SK-N-SH treated with all-trans-retinoic acid at 6 μM for 48 hours (cell line): ENCODE measurements around the gene CCDC182.

Experiments
- ATAC-seq: fragments of 200-7000 bp; cut with Tn5 transposase; 3 replicates; pipeline ENCODE4 v1.9.1; 2020; ENCODE audit warnings: mild to moderate bottlenecking, moderate library complexity
- ARNTL ChIP-seq: fragments of 450-650 bp; formaldehyde crosslinking; IDR thresholded peaks from 2 replicates; pipeline ENCODE4 v1.5.0; 2020; ENCODE audit warnings: low read depth, mild to moderate bottlenecking, moderate library complexity, borderline replicate concordance
- BACH2 ChIP-seq: fragments of 250-450 bp; sonication (Bioruptor Pico); IDR thresholded peaks from 2 replicates; pipeline ENCODE4 v1.9.0; 2021; ENCODE audit warnings: mild to moderate bottlenecking, borderline replicate concordance
- CSDC2 ChIP-seq: fragments of 250-450 bp; sonication (Bioruptor Pico); IDR thresholded peaks from 2 replicates; pipeline ENCODE4 v1.5.0; 2020; ENCODE audit warnings: mild to moderate bottlenecking, moderate library complexity
- ESRRG ChIP-seq: fragments of 250-450 bp; sonication (Bioruptor Pico); IDR thresholded peaks from 2 replicates; pipeline ENCODE4 v1.6.1; 2021; ENCODE audit warnings: mild to moderate bottlenecking
- GLIS3 ChIP-seq: fragments of 250-450 bp; sonication (Bioruptor Pico); IDR thresholded peaks from 2 replicates; pipeline ENCODE4 v1.5.0; 2020; ENCODE audit warnings: mild to moderate bottlenecking, moderate library complexity
- ISL1 ChIP-seq: fragments of 250-450 bp; sonication (Bioruptor Pico); IDR thresholded peaks from 2 replicates; pipeline ENCODE4 v2.1.2; 2022; ENCODE audit warnings: mild to moderate bottlenecking, moderate library complexity
- OSR1 ChIP-seq: fragments of 250-450 bp; sonication (Bioruptor Pico); IDR thresholded peaks from 2 replicates; pipeline ENCODE4 v1.8.0; 2022; ENCODE audit warnings: moderate library complexity, mild to moderate bottlenecking, inconsistent platforms
- PPARA ChIP-seq: fragments of 250-450 bp; sonication (Bioruptor Pico); IDR thresholded peaks from 2 replicates; pipeline ENCODE4 v1.5.0; 2020; ENCODE audit warnings: mild to moderate bottlenecking, borderline replicate concordance
- SNAI2 ChIP-seq: fragments of 250-450 bp; sonication (Bioruptor Pico); IDR thresholded peaks from 2 replicates; pipeline ENCODE4 v1.5.0; 2020; ENCODE audit warnings: mild to moderate bottlenecking, moderate library complexity
- TCF4 ChIP-seq: fragments of 250-450 bp; sonication (Bioruptor Pico); IDR thresholded peaks from 2 replicates; pipeline ENCODE4 v1.8.0; 2021; ENCODE audit warnings: mild to moderate bottlenecking, moderate library complexity, borderline replicate concordance
- TOX ChIP-seq: fragments of 250-450 bp; sonication (Bioruptor Pico); IDR thresholded peaks from 2 replicates; pipeline ENCODE4 v1.8.0; 2021; ENCODE audit warnings: mild to moderate bottlenecking, moderate library complexity, borderline replicate concordance
- ZC3H10 ChIP-seq: fragments of 250-450 bp; sonication (Bioruptor Pico); IDR thresholded peaks from 2 replicates; pipeline ENCODE4 v1.5.1; 2021; ENCODE audit warnings: mild to moderate bottlenecking, moderate library complexity
- ZFP3 ChIP-seq: fragments of 250-450 bp; sonication (Bioruptor Pico); IDR thresholded peaks from 2 replicates; pipeline ENCODE4 v1.5.0; 2020; ENCODE audit warnings: mild to moderate bottlenecking, moderate library complexity
- ZFP30 ChIP-seq: fragments of 450-650 bp; formaldehyde crosslinking; IDR thresholded peaks from 2 replicates; pipeline ENCODE4 v1.5.0; 2022; ENCODE audit warnings: mild to moderate bottlenecking, moderate library complexity
- ZNF565 ChIP-seq: fragments of 450-650 bp; formaldehyde crosslinking; conservative IDR thresholded peaks from 2 replicates; pipeline ENCODE4 v1.5.0; 2020; ENCODE audit warnings: low read depth, mild to moderate bottlenecking, moderate library complexity
- ZNF70 ChIP-seq: fragments of 450-650 bp; formaldehyde crosslinking; IDR thresholded peaks from 2 replicates; pipeline ENCODE4 v1.5.0; 2020; ENCODE audit warnings: mild to moderate bottlenecking, moderate library complexity
- ZNF8 ChIP-seq: fragments of 450-650 bp; formaldehyde crosslinking; IDR thresholded peaks from 2 replicates; pipeline ENCODE4 v1.5.0; 2020; ENCODE audit warnings: mild to moderate bottlenecking, moderate library complexity
- TF ChIP-seq, protein P1 (sequence below): fragments of 250-450 bp; sonication (Bioruptor Pico); IDR thresholded peaks from 2 replicates; pipeline ENCODE4 v1.8.0; 2021; ENCODE audit warnings: low read depth, mild to moderate bottlenecking, moderate library complexity, borderline replicate concordance
- TF ChIP-seq, protein P2 (sequence below): fragments of 250-450 bp; sonication (Bioruptor Pico); IDR thresholded peaks from 2 replicates; pipeline ENCODE4 v1.5.1; 2020; ENCODE audit warnings: low read depth, mild to moderate bottlenecking, moderate library complexity
- TF ChIP-seq, protein P3 (sequence below): fragments of 250-450 bp; sonication (Bioruptor Pico); IDR thresholded peaks from 2 replicates; pipeline ENCODE4 v1.5.0; 2020; ENCODE audit warnings: mild to moderate bottlenecking, moderate library complexity
- TF ChIP-seq, protein P4 (sequence below): fragments of 250-450 bp; sonication (Bioruptor Pico); IDR thresholded peaks from 2 replicates; pipeline ENCODE4 v1.8.0; 2020; ENCODE audit warnings: mild to moderate bottlenecking, moderate library complexity, borderline replicate concordance

CCDC182 gene

DNA sequence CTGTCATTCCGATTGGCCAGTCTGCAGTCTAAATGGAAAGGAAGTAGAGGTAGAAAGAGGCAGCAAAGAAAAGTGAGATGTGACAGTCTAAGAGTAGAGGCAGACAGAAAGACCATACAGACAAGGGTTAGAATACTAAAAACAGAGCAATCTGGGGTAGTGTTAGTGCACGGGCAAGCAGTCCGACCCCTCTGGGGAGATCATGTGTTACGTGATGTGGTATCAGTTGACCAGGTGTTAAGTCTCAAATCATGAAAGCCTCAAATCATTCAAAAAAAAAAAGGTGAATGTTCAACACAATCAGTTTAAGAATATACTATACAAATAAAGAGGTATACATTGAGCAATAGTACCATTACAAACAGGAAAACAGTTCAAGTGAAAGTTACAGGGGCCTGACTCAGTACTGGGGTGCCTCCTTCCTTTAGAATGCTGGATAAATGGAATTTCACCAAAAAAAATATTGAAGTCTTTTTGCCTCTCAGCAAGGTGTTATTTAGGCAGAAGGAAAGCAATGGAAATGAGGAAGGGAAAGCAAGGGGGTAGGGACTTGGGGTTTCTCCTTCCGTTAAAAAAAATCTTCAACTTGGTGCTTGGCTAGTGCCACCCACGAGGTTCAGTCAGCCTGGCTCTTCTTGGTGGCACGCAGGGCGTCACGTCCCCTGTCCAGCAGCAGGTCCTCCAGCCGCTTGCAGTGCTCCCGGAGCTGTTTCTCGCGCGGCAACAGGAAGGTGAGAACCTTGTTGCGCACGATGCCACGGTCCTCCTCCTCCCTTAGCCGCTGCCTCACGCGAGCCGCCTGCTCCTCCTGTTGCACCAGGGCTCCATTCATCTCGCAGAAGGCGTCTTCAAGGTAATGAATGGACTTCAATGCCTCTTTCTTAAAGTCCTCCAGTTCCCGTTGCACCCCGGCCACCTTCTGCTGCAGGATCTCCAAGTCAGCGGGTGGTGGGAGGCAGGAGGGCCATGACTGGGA, 616 bp downstream of the CCDC182 start:
- ATAC-seq: no peak
- TF ChIP-seq TOX (CRISPR knock-in tag) (no peak), ZNF70 (CRISPR knock-in tag) (no peak), BACH2 (CRISPR knock-in tag) (no peak), TCF4 (CRISPR knock-in tag) (no peak), ZFP3 (CRISPR knock-in tag) (no peak), OSR1 (CRISPR knock-in tag) (no peak), CSDC2 (CRISPR knock-in tag) (no peak), GLIS3 (CRISPR knock-in tag) (no peak), ESRRG (CRISPR knock-in tag) (no peak), PPARA (CRISPR knock-in tag) (no peak), ZC3H10 (CRISPR knock-in tag) (no peak), ARNTL (CRISPR knock-in tag) (no peak), ZNF565 (CRISPR knock-in tag) (no peak), ZFP30 (CRISPR knock-in tag) (no peak), ZNF8 (CRISPR knock-in tag) (no peak)
- TF ChIP-seq, protein P1, sequence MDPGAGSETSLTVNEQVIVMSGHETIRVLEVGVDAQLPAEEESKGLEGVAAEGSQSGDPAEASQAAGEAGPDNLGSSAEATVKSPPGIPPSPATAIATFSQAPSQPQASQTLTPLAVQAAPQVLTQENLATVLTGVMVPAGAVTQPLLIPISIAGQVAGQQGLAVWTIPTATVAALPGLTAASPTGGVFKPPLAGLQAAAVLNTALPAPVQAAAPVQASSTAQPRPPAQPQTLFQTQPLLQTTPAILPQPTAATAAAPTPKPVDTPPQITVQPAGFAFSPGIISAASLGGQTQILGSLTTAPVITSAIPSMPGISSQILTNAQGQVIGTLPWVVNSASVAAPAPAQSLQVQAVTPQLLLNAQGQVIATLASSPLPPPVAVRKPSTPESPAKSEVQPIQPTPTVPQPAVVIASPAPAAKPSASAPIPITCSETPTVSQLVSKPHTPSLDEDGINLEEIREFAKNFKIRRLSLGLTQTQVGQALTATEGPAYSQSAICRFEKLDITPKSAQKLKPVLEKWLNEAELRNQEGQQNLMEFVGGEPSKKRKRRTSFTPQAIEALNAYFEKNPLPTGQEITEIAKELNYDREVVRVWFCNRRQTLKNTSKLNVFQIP (CRISPR knock-in tag): no peak
- TF ChIP-seq, protein P2, sequence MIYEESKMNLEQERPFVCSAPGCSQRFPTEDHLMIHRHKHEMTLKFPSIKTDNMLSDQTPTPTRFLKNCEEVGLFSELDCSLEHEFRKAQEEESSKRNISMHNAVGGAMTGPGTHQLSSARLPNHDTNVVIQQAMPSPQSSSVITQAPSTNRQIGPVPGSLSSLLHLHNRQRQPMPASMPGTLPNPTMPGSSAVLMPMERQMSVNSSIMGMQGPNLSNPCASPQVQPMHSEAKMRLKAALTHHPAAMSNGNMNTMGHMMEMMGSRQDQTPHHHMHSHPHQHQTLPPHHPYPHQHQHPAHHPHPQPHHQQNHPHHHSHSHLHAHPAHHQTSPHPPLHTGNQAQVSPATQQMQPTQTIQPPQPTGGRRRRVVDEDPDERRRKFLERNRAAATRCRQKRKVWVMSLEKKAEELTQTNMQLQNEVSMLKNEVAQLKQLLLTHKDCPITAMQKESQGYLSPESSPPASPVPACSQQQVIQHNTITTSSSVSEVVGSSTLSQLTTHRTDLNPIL (CRISPR knock-in tag): no peak
- TF ChIP-seq, protein P3, sequence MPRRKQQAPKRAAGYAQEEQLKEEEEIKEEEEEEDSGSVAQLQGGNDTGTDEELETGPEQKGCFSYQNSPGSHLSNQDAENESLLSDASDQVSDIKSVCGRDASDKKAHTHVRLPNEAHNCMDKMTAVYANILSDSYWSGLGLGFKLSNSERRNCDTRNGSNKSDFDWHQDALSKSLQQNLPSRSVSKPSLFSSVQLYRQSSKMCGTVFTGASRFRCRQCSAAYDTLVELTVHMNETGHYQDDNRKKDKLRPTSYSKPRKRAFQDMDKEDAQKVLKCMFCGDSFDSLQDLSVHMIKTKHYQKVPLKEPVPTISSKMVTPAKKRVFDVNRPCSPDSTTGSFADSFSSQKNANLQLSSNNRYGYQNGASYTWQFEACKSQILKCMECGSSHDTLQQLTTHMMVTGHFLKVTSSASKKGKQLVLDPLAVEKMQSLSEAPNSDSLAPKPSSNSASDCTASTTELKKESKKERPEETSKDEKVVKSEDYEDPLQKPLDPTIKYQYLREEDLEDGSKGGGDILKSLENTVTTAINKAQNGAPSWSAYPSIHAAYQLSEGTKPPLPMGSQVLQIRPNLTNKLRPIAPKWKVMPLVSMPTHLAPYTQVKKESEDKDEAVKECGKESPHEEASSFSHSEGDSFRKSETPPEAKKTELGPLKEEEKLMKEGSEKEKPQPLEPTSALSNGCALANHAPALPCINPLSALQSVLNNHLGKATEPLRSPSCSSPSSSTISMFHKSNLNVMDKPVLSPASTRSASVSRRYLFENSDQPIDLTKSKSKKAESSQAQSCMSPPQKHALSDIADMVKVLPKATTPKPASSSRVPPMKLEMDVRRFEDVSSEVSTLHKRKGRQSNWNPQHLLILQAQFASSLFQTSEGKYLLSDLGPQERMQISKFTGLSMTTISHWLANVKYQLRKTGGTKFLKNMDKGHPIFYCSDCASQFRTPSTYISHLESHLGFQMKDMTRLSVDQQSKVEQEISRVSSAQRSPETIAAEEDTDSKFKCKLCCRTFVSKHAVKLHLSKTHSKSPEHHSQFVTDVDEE (CRISPR knock-in tag): no peak
- TF ChIP-seq, protein P4, sequence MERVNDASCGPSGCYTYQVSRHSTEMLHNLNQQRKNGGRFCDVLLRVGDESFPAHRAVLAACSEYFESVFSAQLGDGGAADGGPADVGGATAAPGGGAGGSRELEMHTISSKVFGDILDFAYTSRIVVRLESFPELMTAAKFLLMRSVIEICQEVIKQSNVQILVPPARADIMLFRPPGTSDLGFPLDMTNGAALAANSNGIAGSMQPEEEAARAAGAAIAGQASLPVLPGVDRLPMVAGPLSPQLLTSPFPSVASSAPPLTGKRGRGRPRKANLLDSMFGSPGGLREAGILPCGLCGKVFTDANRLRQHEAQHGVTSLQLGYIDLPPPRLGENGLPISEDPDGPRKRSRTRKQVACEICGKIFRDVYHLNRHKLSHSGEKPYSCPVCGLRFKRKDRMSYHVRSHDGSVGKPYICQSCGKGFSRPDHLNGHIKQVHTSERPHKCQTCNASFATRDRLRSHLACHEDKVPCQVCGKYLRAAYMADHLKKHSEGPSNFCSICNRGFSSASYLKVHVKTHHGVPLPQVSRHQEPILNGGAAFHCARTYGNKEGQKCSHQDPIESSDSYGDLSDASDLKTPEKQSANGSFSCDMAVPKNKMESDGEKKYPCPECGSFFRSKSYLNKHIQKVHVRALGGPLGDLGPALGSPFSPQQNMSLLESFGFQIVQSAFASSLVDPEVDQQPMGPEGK (CRISPR knock-in tag): no peak

DNA sequence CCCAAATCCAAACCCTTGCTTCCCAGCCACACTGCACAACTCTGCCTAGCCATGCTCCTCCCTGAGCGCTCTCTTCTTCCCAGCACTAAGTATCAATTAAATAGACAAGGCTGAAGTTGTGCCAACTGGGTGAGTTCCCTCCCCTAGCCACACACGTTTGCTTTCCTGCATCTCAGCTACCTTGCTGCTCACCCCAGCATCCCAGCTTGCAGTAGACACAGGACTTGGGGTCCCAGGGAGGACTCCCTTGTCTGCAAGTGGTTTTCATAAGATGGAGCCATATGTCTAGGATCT, 4.9 kb downstream of the CCDC182 start:
- no peak for ATAC-seq
- no peak for TF ChIP-seq SNAI2
- TF ChIP-seq ISL1 (CRISPR knock-in tag): no peak
- TF ChIP-seq, protein P2 (CRISPR knock-in tag): no peak
- TF ChIP-seq, protein P3 (CRISPR knock-in tag): no peak
- no peak for TF ChIP-seq PPARA (CRISPR knock-in tag)
